SK-N-SH (cell line): ENCODE results near the gene NECTIN1. TPM values are rescaled to one million over a fixed set of nuclear protein-coding genes. Genes with fewer than 3 reads are reported as not detected.

Source experiments
- CTCF ChIA-PET: fragments of 300-600, 350-600 bp; formaldehyde crosslinking; extraction: SDS; loops from one replicate; lab custom pipeline; 2021; lab: Yijun Ruan, JAX
- POLR2A ChIA-PET: fragments of 350-600 bp; sonication (Branson Sonifier 250); formaldehyde crosslinking; extraction: SDS; loops from one replicate; lab custom pipeline; 2020; ENCODE audit warnings: antibody characterized with exemption, inconsistent platforms; lab: Yijun Ruan, JAX
- DNase-seq: peaks from one replicate; pipeline ENCODE4 v3.0.0; 2012
- H2AFZ ChIP-seq: fragments of 200-600 bp; sonication (generic); 2 replicates; pipeline ENCODE4 v1.8.1; 2016; ENCODE audit warnings: antibody characterized with exemption, mild to moderate bottlenecking, low read depth
- H3F3A ChIP-seq: fragments of 200-600 bp; sonication (generic); replicated peaks from 2 replicates; pipeline ENCODE3; 2016; ENCODE audit warnings: antibody characterized with exemption, mild to moderate bottlenecking; ENCODE audit not compliant: insufficient read depth
- H3K27ac ChIP-seq, 2 experiments: fragments of 200-500 bp in 1 of 2; fragments of 200-600 bp in 1 of 2; sonication (Bioruptor generic) in 1 of 2; sonication (generic), shearing (Covaris generic) in 1 of 2; 2 replicates each; pipeline versions ENCODE4 v1.5.1 to v1.6.1; 2014 to 2016; ENCODE audit warnings: low read depth in 2 of 2, inconsistent platforms in 1 of 2, low read length in 1 of 2, mild to moderate bottlenecking in 1 of 2, mixed read lengths in 1 of 2
- H3K27me3 ChIP-seq: fragments of 200-600 bp; sonication (generic), shearing (Covaris generic); 2 replicates; pipeline ENCODE4 v1.6.1; 2016; ENCODE audit warnings: mixed run types; ENCODE audit not compliant: insufficient read depth
- H3K36me3 ChIP-seq, 2 experiments: fragments of 200-500 bp in 1 of 2; fragments of 200-600 bp in 1 of 2; sonication (Bioruptor generic) in 1 of 2; sonication (generic) in 1 of 2; replicated peaks in 1 of 2; 2 replicates each; pipeline versions ENCODE3 to v1.5.1; 2014 to 2016; ENCODE audit warnings: low read length in 1 of 2, mild to moderate bottlenecking in 1 of 2; ENCODE audit not compliant: insufficient read depth in 2 of 2, control insufficient read depth in 1 of 2
- H3K4me1 ChIP-seq, 2 experiments: fragments of 200-500 bp in 1 of 2; fragments of 200-600 bp in 1 of 2; sonication (Bioruptor generic) in 1 of 2; sonication (generic), shearing (Covaris generic) in 1 of 2; 2 replicates each; pipeline versions ENCODE4 v1.5.1 to v1.6.1; 2014 to 2016; ENCODE audit warnings: low read depth in 1 of 2, low read length in 1 of 2, mixed run types in 1 of 2; ENCODE audit not compliant: insufficient read depth in 2 of 2, control insufficient read depth in 1 of 2
- H3K4me2 ChIP-seq: fragments of 200-600 bp; sonication (generic), shearing (Covaris generic); 2 replicates; pipeline ENCODE4 v1.6.1; 2017; ENCODE audit warnings: mixed run types
- H3K4me3 ChIP-seq, 2 experiments: fragments of 200-500 bp in 1 of 2; fragments of 200-600 bp in 1 of 2; sonication (Bioruptor generic) in 1 of 2; sonication (generic), shearing (Covaris generic) in 1 of 2; 2 replicates each; pipeline versions ENCODE4 v1.5.1 to v1.8.1; 2014 to 2016; ENCODE audit warnings: low read depth in 2 of 2, inconsistent platforms in 1 of 2, low read length in 1 of 2, mild to moderate bottlenecking in 1 of 2, mixed read lengths in 1 of 2, moderate library complexity in 1 of 2
- H3K79me2 ChIP-seq: fragments of 200-600 bp; sonication (generic); 2 replicates; pipeline ENCODE4 v1.8.1; 2017; ENCODE audit warnings: mild to moderate bottlenecking; ENCODE audit not compliant: insufficient read depth
- H3K9ac ChIP-seq: fragments of 200-600 bp; sonication (generic); 2 replicates; pipeline ENCODE4 v1.6.1; 2017; ENCODE audit warnings: mixed run types
- H3K9me2 ChIP-seq: fragments of 200-600 bp; sonication (generic); 2 replicates; pipeline ENCODE4 v1.6.1; 2017; ENCODE audit warnings: mixed run types
- H3K9me3 ChIP-seq: fragments of 200-600 bp; sonication (generic); 2 replicates; pipeline ENCODE4 v1.6.1; 2017; ENCODE audit warnings: mixed run types, mild to moderate bottlenecking, moderate library complexity
- H4K20me1 ChIP-seq: fragments of 200-600 bp; sonication (generic); 2 replicates; pipeline ENCODE4 v1.6.1; 2017; ENCODE audit warnings: mild to moderate bottlenecking, mixed run types; ENCODE audit not compliant: insufficient read depth
- EZH2phosphoT487 ChIP-seq: fragments of 200-600 bp; sonication (generic); IDR thresholded peaks from 2 replicates; pipeline ENCODE4 v1.6.1; 2017; ENCODE audit warnings: low read depth, mixed run types, mild to moderate bottlenecking, antibody characterized with exemption, moderate library complexity, borderline replicate concordance
- GATA2 ChIP-seq: sonication (generic); formaldehyde crosslinking; IDR thresholded peaks from 2 replicates; pipeline ENCODE4 v1.5.0; 2020; ENCODE audit warnings: mild to moderate bottlenecking, missing genetic modification reagents
- MEF2A ChIP-seq: IDR thresholded peaks from 2 replicates; pipeline ENCODE4 v1.4.0; 2012; ENCODE audit warnings: low read depth, borderline replicate concordance
- NFIC ChIP-seq: IDR thresholded peaks from 2 replicates; pipeline ENCODE4 v1.4.0; 2012; ENCODE audit warnings: borderline replicate concordance
- NRF1 ChIP-seq: IDR thresholded peaks from 2 replicates; pipeline ENCODE4 v1.6.1; 2012; ENCODE audit warnings: low read depth, mild to moderate bottlenecking, low read length
- RAD21 ChIP-seq: IDR thresholded peaks from 2 replicates; pipeline ENCODE4 v1.6.1; 2012; ENCODE audit warnings: mild to moderate bottlenecking, low read length
- RFX5 ChIP-seq: IDR thresholded peaks from 2 replicates; pipeline ENCODE4 v1.6.1; 2012; ENCODE audit warnings: mild to moderate bottlenecking, improper control_type of control experiment, low read length
- RXRA ChIP-seq: IDR thresholded peaks from 2 replicates; pipeline ENCODE4 v1.4.0; 2012; ENCODE audit warnings: low read depth, mild to moderate bottlenecking, borderline replicate concordance
- SMC3 ChIP-seq: IDR thresholded peaks from 2 replicates; pipeline ENCODE4 v1.6.1; 2012; ENCODE audit warnings: low read depth, low read length, improper control_type of control experiment
- TAF1 ChIP-seq: IDR thresholded peaks from 2 replicates; pipeline ENCODE4 v1.6.1; 2012; ENCODE audit warnings: low read depth, mild to moderate bottlenecking, low read length, moderate library complexity, borderline replicate concordance
- TCF12 ChIP-seq: IDR thresholded peaks from 2 replicates; pipeline ENCODE4 v1.4.0; 2012
- TEAD4 ChIP-seq: IDR thresholded peaks from 2 replicates; pipeline ENCODE4 v1.4.0; 2012; ENCODE audit warnings: mild to moderate bottlenecking, borderline replicate concordance; ENCODE audit not compliant: insufficient read depth
- USF2 ChIP-seq: fragments of 150-350 bp; IDR thresholded peaks from 2 replicates; pipeline ENCODE4 v1.6.1; 2017; ENCODE audit warnings: antibody characterized with exemption, low read length, low read depth, borderline replicate concordance
- YY1 ChIP-seq: IDR thresholded peaks from 2 replicates; pipeline ENCODE4 v1.4.0; 2012; ENCODE audit warnings: low read depth, mild to moderate bottlenecking
- WGBS: methylation state at CpG from one replicate; pipeline ENCODE4 v1.1.6; 2017; ENCODE audit warnings: low lambda C conversion rate; 5-methylcytosine and 5-hydroxymethylcytosine counted together
- polyA plus RNA-seq, 3 experiments: library from polyadenylated mRNA; depleted of rRNA; stranded (reverse); fragments of >200 nt; gene quantifications; 2 replicates each; pipeline ENCODE4 v1.2.3, GENCODE V29; 2012
- TF ChIP-seq, protein P1 (sequence below): IDR thresholded peaks from 2 replicates; pipeline ENCODE4 v1.4.0; 2012; ENCODE audit warnings: low read depth, borderline replicate concordance
- TF ChIP-seq, protein P2 (sequence below): fragments of 200-600 bp; sonication (generic); IDR thresholded peaks from 2 replicates; pipeline ENCODE4 v1.6.1; 2017; ENCODE audit warnings: antibody characterized with exemption, mild to moderate bottlenecking, moderate library complexity

The NECTIN1 gene
- polyA plus RNA-seq, 1 of the 3 experiments (the other 2 are of a cell fraction): 9.1 TPM

GRCh38 chr11:119771172-119771770 lies 42.3 kb upstream of the NECTIN1 start (continued):
- TF ChIP-seq, protein P1, sequence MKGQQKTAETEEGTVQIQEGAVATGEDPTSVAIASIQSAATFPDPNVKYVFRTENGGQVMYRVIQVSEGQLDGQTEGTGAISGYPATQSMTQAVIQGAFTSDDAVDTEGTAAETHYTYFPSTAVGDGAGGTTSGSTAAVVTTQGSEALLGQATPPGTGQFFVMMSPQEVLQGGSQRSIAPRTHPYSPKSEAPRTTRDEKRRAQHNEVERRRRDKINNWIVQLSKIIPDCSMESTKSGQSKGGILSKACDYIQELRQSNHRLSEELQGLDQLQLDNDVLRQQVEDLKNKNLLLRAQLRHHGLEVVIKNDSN: no peak
- no peak for TF ChIP-seq RXRA
- TF ChIP-seq YY1: no peak
- TF ChIP-seq TCF12: no peak
- no peak for TF ChIP-seq GATA2 (CRISPR knock-in tag)
- no peak for TF ChIP-seq RAD21
- no peak for TF ChIP-seq EZH2phosphoT487

DNA sequence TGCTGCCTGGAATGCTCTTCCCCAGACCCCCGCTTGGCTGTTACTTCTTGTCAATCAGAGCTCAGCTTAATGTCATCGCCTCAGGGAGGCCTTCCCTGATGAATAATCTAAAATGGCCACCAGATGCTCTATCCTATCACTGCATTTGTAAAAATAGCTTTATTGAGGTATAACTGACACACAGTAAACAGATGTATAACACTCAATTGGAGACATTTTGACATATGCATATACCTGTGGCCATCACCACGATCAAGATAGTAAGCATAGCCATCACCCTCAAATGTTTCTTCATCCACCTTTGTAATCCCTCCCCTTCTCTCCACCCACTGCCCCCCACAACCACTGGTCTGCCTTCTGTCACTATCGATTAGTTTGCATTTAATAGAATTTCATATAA lies 36.6 kb upstream of the NECTIN1 start:
- Histone ChIP-seq H2AFZ (no peak overlapping the region), H3K9me2 (no peaks in the 10 kb centered on the region), H3K27ac (peak overlapping the region in 1 of 2 experiments; percentile 53; a peak in 2 of 4 replicates), H3F3A (no peaks in the 10 kb centered on the region), H3K36me3 (no peaks in the 10 kb centered on the region), H3K4me2 (no peak overlapping the region)
- ChIA-PET POLR2A (interaction anchor here (1.0 to 3.7 kb wide), 2 partner anchors 14 to 126 kb away, joined by 3 to 13 read pairs; no protein-coding TSS in a partner anchor), CTCF (interaction anchor here (1.6 to 2.4 kb wide), 3 partner anchors 14 to 342 kb away, joined by 5 to 15 read pairs (median 5); no protein-coding TSS in a partner anchor)
- 31% methylated on average over 4 of the region's 4 CpGs for WGBS
- DNase-seq: peak; percentile 61
- TF ChIP-seq TAF1 (no peak), GATA2 (CRISPR knock-in tag) (peak; percentile 61), RAD21 (no peak)
- TF ChIP-seq, all 33 proteins: peak for 1
- Histone ChIP-seq H4K20me1 (no peaks in the 10 kb centered on the region), H3K9ac (no peak overlapping the region), H3K4me3 (no peak overlapping the region), H3K9me3 (no peaks in the 10 kb centered on the region), H3K79me2 (no peaks in the 10 kb centered on the region), H3K4me1 (peaks cover 0 to 24% of the 10 kb centered on the region in 2 experiments; a peak in 1 of 4 replicates), H3K27me3 (no peaks in the 10 kb centered on the region; the same call in 1 of the 2 replicates)

DNA sequence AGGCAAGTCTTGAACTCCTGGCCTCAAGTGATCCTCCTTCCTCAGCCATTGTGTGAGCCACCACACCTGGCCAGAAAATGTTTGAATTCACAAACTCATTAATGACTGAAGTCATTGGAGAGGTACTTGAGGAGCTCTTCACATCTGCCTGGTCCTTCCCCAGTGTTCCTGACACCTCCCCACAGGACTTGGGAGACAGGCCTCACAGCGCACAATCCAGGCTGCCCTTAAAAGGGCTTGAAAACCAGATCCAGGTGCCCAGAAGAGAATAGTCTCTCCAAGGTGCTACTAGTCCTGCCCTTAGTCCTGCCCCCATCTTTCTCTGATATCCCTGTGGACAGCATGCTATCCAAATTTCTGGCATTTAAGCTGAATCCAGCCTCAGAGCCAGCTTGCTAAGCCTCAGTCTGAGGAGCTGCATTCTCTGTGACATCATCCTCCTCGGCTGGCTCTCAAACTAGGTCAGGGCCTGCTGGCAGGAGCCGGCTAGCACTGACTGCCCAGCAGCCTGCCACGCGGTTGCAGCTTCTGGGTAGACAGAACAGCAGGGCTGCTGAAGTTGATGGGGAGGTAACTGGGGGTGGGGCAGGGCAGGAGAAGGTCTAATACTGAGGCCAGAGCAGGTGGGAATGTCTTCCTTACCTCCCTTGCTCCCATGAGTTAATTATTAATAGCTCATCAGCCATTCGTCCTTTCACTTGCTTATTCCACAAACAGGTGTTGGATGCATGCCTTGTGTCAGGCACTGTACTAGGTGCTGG lies 35.3 kb upstream of the NECTIN1 start:
- Histone ChIP-seq H3F3A (no peaks in the 10 kb centered on the region), H3K4me2 (no peak overlapping the region), H3K27me3 (no peaks in the 10 kb centered on the region; the same call in 1 of the 2 replicates), H3K4me1 (peaks cover 0 to 20% of the 10 kb centered on the region in 2 experiments; a peak in 1 of 4 replicates), H3K9me3 (no peaks in the 10 kb centered on the region), H3K9me2 (no peaks in the 10 kb centered on the region), H4K20me1 (no peaks in the 10 kb centered on the region), H2AFZ (no peak overlapping the region), H3K9ac (no peak overlapping the region), H3K36me3 (no peaks in the 10 kb centered on the region), H3K27ac (peak overlapping the region in 1 of 2 experiments; percentile 17; a peak in 2 of 4 replicates), H3K79me2 (no peaks in the 10 kb centered on the region), H3K4me3 (no peak overlapping the region)
- WGBS: 25% methylated on average over 4 of the region's 6 CpGs
- no peak for DNase-seq
- POLR2A ChIA-PET: interaction anchor here (3.7 kb wide), 1 partner anchor 15 kb away, joined by 13 read pairs; no protein-coding TSS in a partner anchor
- CTCF ChIA-PET: interaction anchor here (0.7 to 2.4 kb wide), 4 partner anchors 9 to 344 kb away, joined by 3 to 15 read pairs (median 6); partner anchors contain the start of gene NECTIN1
- no peak for TF ChIP-seq USF2
- TF ChIP-seq TEAD4: no peak
- TF ChIP-seq SMC3: no peak
- TF ChIP-seq GATA2 (CRISPR knock-in tag): no peak
- no peak for TF ChIP-seq TCF12
- TF ChIP-seq YY1: no peak
- no peak for TF ChIP-seq NFIC
- TF ChIP-seq, protein P1: no peak
- TF ChIP-seq NRF1: no peak
- no peak for TF ChIP-seq MEF2A
- TF ChIP-seq, protein P2, sequence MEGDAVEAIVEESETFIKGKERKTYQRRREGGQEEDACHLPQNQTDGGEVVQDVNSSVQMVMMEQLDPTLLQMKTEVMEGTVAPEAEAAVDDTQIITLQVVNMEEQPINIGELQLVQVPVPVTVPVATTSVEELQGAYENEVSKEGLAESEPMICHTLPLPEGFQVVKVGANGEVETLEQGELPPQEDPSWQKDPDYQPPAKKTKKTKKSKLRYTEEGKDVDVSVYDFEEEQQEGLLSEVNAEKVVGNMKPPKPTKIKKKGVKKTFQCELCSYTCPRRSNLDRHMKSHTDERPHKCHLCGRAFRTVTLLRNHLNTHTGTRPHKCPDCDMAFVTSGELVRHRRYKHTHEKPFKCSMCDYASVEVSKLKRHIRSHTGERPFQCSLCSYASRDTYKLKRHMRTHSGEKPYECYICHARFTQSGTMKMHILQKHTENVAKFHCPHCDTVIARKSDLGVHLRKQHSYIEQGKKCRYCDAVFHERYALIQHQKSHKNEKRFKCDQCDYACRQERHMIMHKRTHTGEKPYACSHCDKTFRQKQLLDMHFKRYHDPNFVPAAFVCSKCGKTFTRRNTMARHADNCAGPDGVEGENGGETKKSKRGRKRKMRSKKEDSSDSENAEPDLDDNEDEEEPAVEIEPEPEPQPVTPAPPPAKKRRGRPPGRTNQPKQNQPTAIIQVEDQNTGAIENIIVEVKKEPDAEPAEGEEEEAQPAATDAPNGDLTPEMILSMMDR: no peak
- TF ChIP-seq RFX5: no peak
